Ovary (tissue), 9 donors: ENCODE measurements around the gene NCKIPSD. TPM values are rescaled to one million over a fixed set of nuclear protein-coding genes. Genes with fewer than 3 reads are reported as not detected.

Experiments used
- DNase-seq, 5 donors: peaks; one replicate each; pipeline ENCODE4 v3.0.0-alpha.2; 2019 to 2020
- H3K27ac ChIP-seq, 2 donors: fragments of 200-600 bp; one replicate each; pipeline versions ENCODE4 v1.5.1 to v1.8.0; 2019 to 2022
- H3K27me3 ChIP-seq: fragments of 200-600 bp; one replicate; pipeline ENCODE4 v1.8.0; 2022
- H3K36me3 ChIP-seq: fragments of 200-600 bp; sonication (generic); one replicate; pipeline ENCODE4 v1.5.1; 2019
- H3K4me1 ChIP-seq: one replicate; pipeline ENCODE4 v1.8.1; 2013; ENCODE audit warnings: mild to moderate bottlenecking, moderate library complexity; ENCODE audit not compliant: insufficient read depth
- H3K4me3 ChIP-seq: fragments of 200-600 bp; sonication (generic); one replicate; pipeline ENCODE4 v1.5.1; 2017
- H3K9me3 ChIP-seq, 2 donors: fragments of 200-600 bp in 1 of 2; sonication (generic) in 1 of 2; one replicate each; pipeline versions ENCODE4 v1.5.1 to v1.8.1; 2013 to 2019; ENCODE audit warnings: mild to moderate bottlenecking in 1 of 2, moderate library complexity in 1 of 2
- EP300 ChIP-seq: sonication (generic); formaldehyde crosslinking; IDR thresholded peaks from one replicate; pipeline ENCODE4 v1.6.1; 2017; ENCODE audit warnings: antibody characterized with exemption
- POLR2A ChIP-seq: fragments of 450-650 bp; IDR thresholded peaks from one replicate; pipeline ENCODE4 v1.6.1; 2017; ENCODE audit warnings: antibody characterized with exemption, mild to moderate bottlenecking, moderate library complexity
- WGBS, 3 donors: extraction: QIAGEN DNeasy Blood & Tissue Kit in 1 of 3; methylation state at CpG; one replicate each; pipeline versions ENCODE4 v1.1.5 to v1.1.7; 2013 to 2017; 5-methylcytosine and 5-hydroxymethylcytosine counted together
- intact Hi-C, 4 donors: fragments of 100-400 bp; cut with DNase I; formaldehyde crosslinking; loops; one replicate each; pipeline versions ENCODE4 v1.11.0 to v1.15.1; 2022 to 2023
- polyA plus RNA-seq, 2 donors: library from polyadenylated mRNA; stranded (reverse); fragments of 200-250 nt in 1 of 2; fragments of 350-450 nt in 1 of 2; fragmentation: Illumina TruSeq in 1 of 2; extraction: RNeasy Lipid Tissue Mini Kit (QIAGEN cat#74804) in 1 of 2; gene quantifications; one replicate each; pipeline ENCODE4 v1.2.3, GENCODE V29; 2013 to 2014
- total RNA-seq, 7 donors: library from RNA; depleted of rRNA in 2 of 7; stranded (reverse); fragments of >200 nt in 2 of 7; fragmentation: NEBNext Ultra II Directional in 3 of 7; extraction: Animal tissue kit (Norgen Biotek cat#: 25700) in 3 of 7; gene quantifications; one replicate each; pipeline versions ENCODE4 v1.1.0 to v1.2.4, GENCODE V29; 2016 to 2023
- TF ChIP-seq, protein P1 (sequence below), 3 donors: fragments of 450-650 bp in 2 of 3; fragments of 200-600 bp in 1 of 3; IDR thresholded peaks; one replicate each; pipeline versions ENCODE4 v1.5.1 to v1.8.0; 2016 to 2022; ENCODE audit warnings: antibody characterized with exemption in 3 of 3, mild to moderate bottlenecking in 1 of 3
- donor health status: DM: no; HTN: no; CAD: no; lungs with moderate emphysema.
- donor health status: DM: no; HTN: no; CAD: no.
- donor health status: Bipolar disorder and iron deficiency.
- donor health status: DM: yes; HTN: yes; CAD: no.
- donor health status: DM: no; HTN: no; CAD: no.
- donor health status: DM: yes; HTN: yes; CAD: no.

The NCKIPSD gene
- total and polyA plus RNA-seq, 9 donors, result 8.0 to 58.6 (median 34.0) TPM

DNA sequence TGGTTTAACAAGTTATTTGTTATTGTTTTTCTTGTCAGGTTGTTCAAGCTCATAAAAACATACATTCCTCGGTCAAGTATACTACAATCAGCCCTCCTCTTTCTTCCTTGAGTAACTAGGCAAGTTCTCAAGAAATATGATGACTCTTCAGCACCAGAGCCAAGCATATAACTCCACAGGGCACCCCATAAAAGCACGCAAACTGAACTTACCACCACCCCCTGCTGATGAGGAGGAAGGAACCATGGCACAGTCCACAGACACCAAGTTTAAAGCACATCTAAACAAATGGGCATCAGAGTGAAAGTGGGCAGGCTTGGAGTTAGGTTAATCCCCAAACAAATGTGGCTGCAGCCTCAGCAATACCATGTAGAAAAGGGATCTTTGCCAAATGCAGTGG lies 26.0 kb upstream of the NCKIPSD start:
- Histone ChIP-seq H3K27me3 (no peaks in the 10 kb centered on the region), H3K27ac (no peak overlapping the region), H3K4me3 (no peak overlapping the region), H3K36me3 (no peaks in the 10 kb centered on the region), H3K4me1 (peaks cover 18% of the 10 kb centered on the region), H3K9me3 (no peaks in the 10 kb centered on the region)
- TF ChIP-seq POLR2A, result no peak
- TF ChIP-seq, protein P1, sequence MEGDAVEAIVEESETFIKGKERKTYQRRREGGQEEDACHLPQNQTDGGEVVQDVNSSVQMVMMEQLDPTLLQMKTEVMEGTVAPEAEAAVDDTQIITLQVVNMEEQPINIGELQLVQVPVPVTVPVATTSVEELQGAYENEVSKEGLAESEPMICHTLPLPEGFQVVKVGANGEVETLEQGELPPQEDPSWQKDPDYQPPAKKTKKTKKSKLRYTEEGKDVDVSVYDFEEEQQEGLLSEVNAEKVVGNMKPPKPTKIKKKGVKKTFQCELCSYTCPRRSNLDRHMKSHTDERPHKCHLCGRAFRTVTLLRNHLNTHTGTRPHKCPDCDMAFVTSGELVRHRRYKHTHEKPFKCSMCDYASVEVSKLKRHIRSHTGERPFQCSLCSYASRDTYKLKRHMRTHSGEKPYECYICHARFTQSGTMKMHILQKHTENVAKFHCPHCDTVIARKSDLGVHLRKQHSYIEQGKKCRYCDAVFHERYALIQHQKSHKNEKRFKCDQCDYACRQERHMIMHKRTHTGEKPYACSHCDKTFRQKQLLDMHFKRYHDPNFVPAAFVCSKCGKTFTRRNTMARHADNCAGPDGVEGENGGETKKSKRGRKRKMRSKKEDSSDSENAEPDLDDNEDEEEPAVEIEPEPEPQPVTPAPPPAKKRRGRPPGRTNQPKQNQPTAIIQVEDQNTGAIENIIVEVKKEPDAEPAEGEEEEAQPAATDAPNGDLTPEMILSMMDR (IDR thresholded peaks at IDR 0.05), result no peak
- TF ChIP-seq EP300, result no peak
- intact Hi-C loops, result no loop called here
- WGBS, 3 donors, result 62 to 73% (median 71%) methylated on average over 2 of the region's 2 CpGs
- no peak for DNase-seq

DNA sequence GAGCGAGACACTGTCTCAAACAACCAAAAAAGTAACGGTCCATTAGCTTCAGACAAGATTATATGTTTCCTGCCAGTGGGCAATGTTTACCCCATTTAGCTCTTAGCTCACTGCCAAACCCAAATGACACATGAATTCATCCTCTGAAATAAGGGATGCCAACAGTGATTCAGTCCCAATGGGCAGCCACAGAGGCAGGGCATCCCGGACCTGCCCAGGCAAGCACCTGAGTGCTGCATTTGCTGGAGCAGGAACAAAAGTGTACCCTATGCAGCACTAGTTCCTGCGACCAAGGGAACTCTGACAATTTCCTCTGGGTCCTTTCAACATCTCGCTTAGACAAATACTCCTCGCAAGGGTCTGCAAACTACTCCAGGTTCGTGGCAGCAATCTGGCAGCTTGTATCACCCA lies 23.3 kb upstream of the NCKIPSD start:
- TF ChIP-seq EP300 (no peak), POLR2A (no peak)
- TF ChIP-seq, protein P1 (IDR thresholded peaks at IDR 0.05), result no peak
- Histone ChIP-seq H3K4me1 (peaks cover 16% of the 10 kb centered on the region), H3K9me3 (no peaks in the 10 kb centered on the region), H3K36me3 (no peaks in the 10 kb centered on the region), H3K27ac (no peak overlapping the region), H3K4me3 (no peak overlapping the region), H3K27me3 (no peaks in the 10 kb centered on the region)
- WGBS, 3 donors, result 65 to 78% (median 68%) methylated on average over 7 of the region's 7 CpGs
- intact Hi-C loops, result no loop called here
- DNase-seq, result no peak

DNA sequence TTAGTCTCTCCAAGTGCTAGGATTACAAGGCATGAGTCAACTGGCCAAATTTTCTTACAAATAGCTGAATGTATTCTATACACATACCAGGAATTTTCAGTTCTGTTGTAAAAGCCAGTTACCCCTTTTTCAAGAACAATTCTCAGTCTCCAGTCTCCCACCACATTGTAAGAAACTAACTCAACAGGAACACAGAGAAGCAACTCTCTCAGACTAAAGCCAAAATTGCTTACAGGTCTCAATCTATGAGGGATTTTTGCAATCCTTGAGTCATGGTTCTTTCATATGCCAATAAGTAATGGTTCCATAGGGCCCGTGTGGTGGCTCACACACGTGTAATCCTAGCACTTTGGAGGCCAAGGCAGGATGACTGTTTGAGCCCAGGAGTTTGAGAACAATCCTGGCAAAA lies 22.8 kb upstream of the NCKIPSD start:
- intact Hi-C loops, result no loop called here
- Histone ChIP-seq H3K9me3 (no peaks in the 10 kb centered on the region), H3K27me3 (no peaks in the 10 kb centered on the region), H3K27ac (no peak overlapping the region), H3K36me3 (no peaks in the 10 kb centered on the region), H3K4me3 (no peak overlapping the region), H3K4me1 (peaks cover 18% of the 10 kb centered on the region)
- TF ChIP-seq EP300, result no peak
- no peak for DNase-seq
- 17 to 47% (median 17%) methylated on average over 2 of the region's 2 CpGs for WGBS, 3 donors

DNA sequence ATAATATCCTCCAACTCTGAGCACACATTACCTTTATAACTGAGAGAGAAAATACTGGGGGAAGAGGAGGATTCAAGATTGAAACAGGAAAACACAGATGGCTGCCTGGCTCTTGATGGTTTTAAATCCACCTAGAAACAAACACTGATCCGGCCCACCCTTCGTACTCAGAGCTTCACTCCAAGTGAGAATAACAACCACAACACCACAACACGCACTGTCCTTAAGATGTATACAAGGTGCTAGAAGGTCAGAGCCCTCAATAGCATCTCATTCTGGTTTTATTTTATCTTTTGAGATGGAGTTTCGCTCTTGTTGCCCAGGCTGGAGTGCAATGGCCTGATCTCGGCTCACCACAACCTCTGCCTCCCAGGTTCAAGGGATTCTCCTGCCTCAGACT lies 21.4 kb upstream of the NCKIPSD start:
- H3K27ac ChIP-seq, result no peak overlapping the region
- H3K4me3 ChIP-seq, result no peak overlapping the region
- no peaks in the 10 kb centered on the region for H3K27me3 ChIP-seq
- no peaks in the 10 kb centered on the region for H3K9me3 ChIP-seq
- DNase-seq, result no peak
- H3K4me1 ChIP-seq, result peaks cover 16% of the 10 kb centered on the region
- whole genome bisulfite sequencing, 3 donors, result 66 to 70% (median 69%) methylated on average over 5 of the region's 5 CpGs
- TF ChIP-seq POLR2A, result no peak
- no peak for TF ChIP-seq EP300
- TF ChIP-seq, protein P1 (IDR thresholded peaks at IDR 0.05), result no peak
- intact Hi-C loops, result no loop called here
- no peaks in the 10 kb centered on the region for H3K36me3 ChIP-seq

DNA sequence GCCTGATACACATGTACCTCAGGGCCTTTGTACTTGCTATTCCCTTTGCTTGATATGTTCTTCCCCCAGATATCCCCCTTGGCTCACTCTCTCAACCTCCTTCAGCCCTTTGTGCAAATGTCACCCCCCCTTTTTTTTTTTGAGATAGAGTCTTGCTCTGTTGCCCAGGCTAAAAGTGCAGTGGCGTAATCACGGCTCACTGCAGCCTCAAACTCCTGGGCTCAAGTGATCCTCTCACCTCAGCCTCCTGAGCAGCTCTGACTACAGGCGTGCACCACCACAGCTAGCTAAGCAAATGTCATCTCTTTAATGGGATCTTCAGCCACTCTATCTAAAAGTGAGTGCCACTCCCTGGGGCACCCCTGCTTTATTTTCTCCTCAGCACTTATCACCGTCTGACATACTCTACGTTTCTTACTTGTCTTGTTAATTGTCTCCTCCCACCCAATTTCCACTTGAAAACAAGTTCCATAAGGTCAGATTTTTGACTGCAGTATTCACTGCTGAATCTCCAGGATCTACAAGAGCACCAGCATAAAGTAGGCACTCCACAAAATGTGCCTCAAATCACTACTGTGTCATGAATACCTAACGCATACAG lies 16.7 kb upstream of the NCKIPSD start:
- TF ChIP-seq, protein P1 (IDR thresholded peaks at IDR 0.05), result no peak
- no peak for TF ChIP-seq EP300
- no peak for TF ChIP-seq POLR2A
- Histone ChIP-seq H3K27me3 (no peaks in the 10 kb centered on the region), H3K36me3 (no peaks in the 10 kb centered on the region), H3K9me3 (no peaks in the 10 kb centered on the region), H3K27ac (no peak overlapping the region), H3K4me1 (peaks cover 3% of the 10 kb centered on the region), H3K4me3 (no peak overlapping the region)
- no peak for DNase-seq
- intact Hi-C loops, result no loop called here
- WGBS, 3 donors, result 76 to 82% (median 81%) methylated on average over 6 of the region's 6 CpGs
